Measurements from ENCODE around the gene GPR15. TPM values are rescaled to one million over a fixed set of nuclear protein-coding genes. Genes with fewer than 3 reads are reported as not detected.

Gene GPR15
- polyA plus RNA-seq, 1 donor from 2014 or later, result not detected

GRCh38 chr3:98567666-98568270 lies 36.0 kb downstream of the GPR15 start:
- no peak for TF ChIP-seq EP300 (conservative IDR thresholded peaks at IDR 0.05; ENCODE audit: poor library complexity, severe bottlenecking)
- TF ChIP-seq RAD21 (conservative IDR thresholded peaks at IDR 0.05), result no peak
- TF ChIP-seq REST (IDR thresholded peaks at IDR 0.05; ENCODE audit: borderline replicate concordance), result no peak
- no peak for TF ChIP-seq EZH2 (IDR thresholded peaks at IDR 0.05; ENCODE audit: borderline replicate concordance, insufficient read depth, low read length, poor library complexity, severe bottlenecking)
- no peak for TF ChIP-seq CTCF (IDR thresholded peaks at IDR 0.05; ENCODE audit: poor library complexity, severe bottlenecking)
- no peak for TF ChIP-seq TAF1 (IDR thresholded peaks at IDR 0.05; ENCODE audit: low read depth)
- no peak for TF ChIP-seq POLR2AphosphoS5 (IDR thresholded peaks at IDR 0.05)
- no peak for TF ChIP-seq MXI1 (conservative IDR thresholded peaks at IDR 0.05; ENCODE audit: poor library complexity, severe bottlenecking)
- TF ChIP-seq SMC3 (conservative IDR thresholded peaks at IDR 0.05; ENCODE audit: poor library complexity), result no peak
- Histone ChIP-seq H2AFZ (ENCODE audit: low read depth, low read length) (no peak overlapping the region), H3F3A (ENCODE audit: insufficient read depth, low read length, poor library complexity, severe bottlenecking) (no peaks in the 10 kb centered on the region)

GRCh38 chr3:98568402-98568801 lies 36.6 kb downstream of the GPR15 start:
- Histone ChIP-seq H3K9me2 (ENCODE audit: insufficient read depth, low read length) (no peaks in the 10 kb centered on the region), H3K79me2 (replicated peaks; ENCODE audit: insufficient read depth, low read length) (no peaks in the 10 kb centered on the region)
- TF ChIP-seq EP300 (conservative IDR thresholded peaks at IDR 0.05; ENCODE audit: poor library complexity, severe bottlenecking) (no peak), POLR2AphosphoS5 (IDR thresholded peaks at IDR 0.05) (no peak), MXI1 (conservative IDR thresholded peaks at IDR 0.05; ENCODE audit: poor library complexity, severe bottlenecking) (no peak), REST (IDR thresholded peaks at IDR 0.05; ENCODE audit: borderline replicate concordance) (no peak), RAD21 (conservative IDR thresholded peaks at IDR 0.05) (no peak), EZH2 (IDR thresholded peaks at IDR 0.05; ENCODE audit: borderline replicate concordance, insufficient read depth, low read length, poor library complexity, severe bottlenecking) (no peak), CTCF (IDR thresholded peaks at IDR 0.05; ENCODE audit: poor library complexity, severe bottlenecking) (no peak), SMC3 (conservative IDR thresholded peaks at IDR 0.05; ENCODE audit: poor library complexity) (no peak), TAF1 (IDR thresholded peaks at IDR 0.05; ENCODE audit: low read depth) (no peak)

More at GRCh38 chr3:98567666-98568270, 36.0 kb downstream of the GPR15 start:
- Histone ChIP-seq H3K9me3 (ENCODE audit: low read length) (no peaks in the 10 kb centered on the region), H3K9me2 (ENCODE audit: insufficient read depth, low read length) (no peaks in the 10 kb centered on the region), H4K20me1 (ENCODE audit: insufficient read depth) (no peaks in the 10 kb centered on the region), H3K36me3 (ENCODE audit: insufficient read depth, low read length) (no peaks in the 10 kb centered on the region), H3K27ac (ENCODE audit: low read length) (no peak overlapping the region), H3K4me3 (ENCODE audit: low read length) (no peak overlapping the region), H3K4me2 (ENCODE audit: low read length) (no peak overlapping the region), H3K9ac (ENCODE audit: low read length) (no peak overlapping the region), H3K27me3 (ENCODE audit: insufficient read depth, low read depth, low read length) (no peaks in the 10 kb centered on the region), H3K79me2 (replicated peaks; ENCODE audit: insufficient read depth, low read length) (no peaks in the 10 kb centered on the region)

More at GRCh38 chr3:98568402-98568801, 36.6 kb downstream of the GPR15 start:
- no peaks in the 10 kb centered on the region for H3F3A ChIP-seq (ENCODE audit: insufficient read depth, low read length, poor library complexity, severe bottlenecking)
- no peaks in the 10 kb centered on the region for H4K20me1 ChIP-seq (ENCODE audit: insufficient read depth)
- no peaks in the 10 kb centered on the region for H3K9me3 ChIP-seq (ENCODE audit: low read length)
- no peak overlapping the region for H3K4me2 ChIP-seq (ENCODE audit: low read length)
- no peak overlapping the region for H2AFZ ChIP-seq (ENCODE audit: low read depth, low read length)
- no peak overlapping the region for H3K4me3 ChIP-seq (ENCODE audit: low read length)
- H3K36me3 ChIP-seq (ENCODE audit: insufficient read depth, low read length), result no peaks in the 10 kb centered on the region
- no peak overlapping the region for H3K27ac ChIP-seq (ENCODE audit: low read length)
- H3K9ac ChIP-seq (ENCODE audit: low read length), result no peak overlapping the region
- H3K27me3 ChIP-seq (ENCODE audit: insufficient read depth, low read depth, low read length), result no peaks in the 10 kb centered on the region
